Middle frontal gyrus (tissue), 1 donor: ENCODE results near the gene HSF2BP.
"Not testable (repeated sequence)": the region's sequence is repeated elsewhere in the genome, so short reads cannot be mapped to it uniquely, and the experiment has no call there.

Source experiments
- DNase-seq: peaks from one replicate; pipeline ENCODE4 v3.0.0-alpha.2; 2015; ENCODE audit warnings: low spot score; ENCODE audit errors: extremely low spot score

Gene HSF2BP

GRCh38 chr21:43598416-43599120, 60.7 kb downstream of the HSF2BP start:
- no peak for DNase-seq

GRCh38 chr21:43597540-43598250, 61.6 kb downstream of the HSF2BP start:
- DNase-seq, result no peak

- DNase-seq, result no peak
Observed at GRCh38 chr21:43597052-43597451, 62.2 kb downstream of the HSF2BP start.

GRCh38 chr21:43596616-43597015, 62.7 kb downstream of the HSF2BP start:
- DNase-seq, result no peak

GRCh38 chr21:43595769-43596168, 63.5 kb downstream of the HSF2BP start:
- not testable (repeated sequence) for DNase-seq

- no peak for DNase-seq
Observed at GRCh38 chr21:43593078-43593477, 66.2 kb downstream of the HSF2BP start.

- no peak for DNase-seq
Observed at GRCh38 chr21:43591571-43591970, 67.7 kb downstream of the HSF2BP start.

- DNase-seq, result no peak
Observed at GRCh38 chr21:43590194-43590593, 69.1 kb downstream of the HSF2BP start.

GRCh38 chr21:43588957-43589356, 70.3 kb downstream of the HSF2BP start:
- DNase-seq, result no peak

- no peak for DNase-seq
Observed at GRCh38 chr21:43585924-43586413, 73.3 kb downstream of the HSF2BP start.

GRCh38 chr21:43585514-43585913, 73.8 kb downstream of the HSF2BP start:
- DNase-seq, result no peak

GRCh38 chr21:43581453-43581852, 77.8 kb downstream of the HSF2BP start:
- no peak for DNase-seq

- no peak for DNase-seq
Observed at GRCh38 chr21:43578677-43579303, 80.5 kb downstream of the HSF2BP start.

GRCh38 chr21:43575473-43575844, 83.8 kb downstream of the HSF2BP start:
- DNase-seq, result no peak

- no peak for DNase-seq
Observed at GRCh38 chr21:43574741-43575472, 84.4 kb downstream of the HSF2BP start.

- no peak for DNase-seq
Observed at GRCh38 chr21:43573921-43574320, 85.4 kb downstream of the HSF2BP start.

- DNase-seq, result no peak
Observed at GRCh38 chr21:43572446-43572845, 86.8 kb downstream of the HSF2BP start.

- no peak for DNase-seq
Observed at GRCh38 chr21:43571976-43572375, 87.3 kb downstream of the HSF2BP start.

- DNase-seq, result not testable (repeated sequence)
Observed at GRCh38 chr21:43570195-43570594, 89.1 kb downstream of the HSF2BP start.

GRCh38 chr21:43562451-43562850, 96.8 kb downstream of the HSF2BP start:
- not testable (repeated sequence) for DNase-seq

- DNase-seq, result not testable (repeated sequence)
Observed at GRCh38 chr21:43540561-43540960, 118.7 kb downstream of the HSF2BP start.
